Erythroblast (primary cell): ENCODE results near the gene TRPC4.

Source experiments
- GATA1 ChIP-seq: IDR thresholded peaks from 2 replicates; pipeline ENCODE4 v1.6.1; 2011; ENCODE audit warnings: low read depth, mild to moderate bottlenecking, control low read depth, low read length, moderate library complexity
- POLR2A ChIP-seq: IDR thresholded peaks from 2 replicates; pipeline ENCODE4 v1.6.1; 2011; ENCODE audit warnings: mild to moderate bottlenecking, low read length

- TF ChIP-seq POLR2A (no peak), GATA1 (no peak)
Measured at GRCh38 chr13:37613638-37614037, 255.9 kb downstream of the TRPC4 start.
